Uterus (tissue), 2 donors: ENCODE results near the gene ATXN7L2.

Experiments
- POLR2A ChIP-seq, 2 donors: fragments of 450-650 bp; IDR thresholded peaks; one replicate each; pipeline ENCODE4 v1.6.1; 2016; ENCODE audit warnings: antibody characterized with exemption in 2 of 2, mild to moderate bottlenecking in 1 of 2, moderate library complexity in 1 of 2
- TF ChIP-seq, protein P1 (sequence below), 4 experiments: fragments of 200-600 bp in 2 of 4; fragments of 450-650 bp in 2 of 4; sonication (generic) in 2 of 4; IDR thresholded peaks; one replicate each; pipeline ENCODE4 v1.5.1; 2016 to 2019; ENCODE audit warnings: antibody characterized with exemption in 4 of 4, mild to moderate bottlenecking in 2 of 4, moderate library complexity in 1 of 4

DNA sequence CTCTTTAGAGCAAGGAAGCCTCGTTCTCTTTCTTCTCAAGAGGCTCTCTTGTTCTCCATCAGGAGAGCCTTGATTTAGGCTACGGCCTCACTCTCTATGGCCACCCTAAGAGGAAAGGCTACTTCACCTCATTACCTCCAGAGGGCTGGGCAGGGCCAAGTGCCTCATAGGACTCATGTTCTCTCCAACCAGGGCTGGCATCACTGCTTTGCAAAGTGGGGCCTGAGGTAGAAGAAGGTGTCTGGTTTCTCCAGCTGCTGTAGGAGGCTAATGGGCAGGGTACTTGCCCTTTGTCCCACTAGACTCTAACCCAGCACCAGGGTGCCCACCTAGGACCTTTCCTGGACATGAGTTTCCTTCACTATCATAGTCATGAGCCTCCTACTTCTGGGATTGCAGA lies 2.1 kb upstream of the ATXN7L2 start:
- TF ChIP-seq, protein P1, sequence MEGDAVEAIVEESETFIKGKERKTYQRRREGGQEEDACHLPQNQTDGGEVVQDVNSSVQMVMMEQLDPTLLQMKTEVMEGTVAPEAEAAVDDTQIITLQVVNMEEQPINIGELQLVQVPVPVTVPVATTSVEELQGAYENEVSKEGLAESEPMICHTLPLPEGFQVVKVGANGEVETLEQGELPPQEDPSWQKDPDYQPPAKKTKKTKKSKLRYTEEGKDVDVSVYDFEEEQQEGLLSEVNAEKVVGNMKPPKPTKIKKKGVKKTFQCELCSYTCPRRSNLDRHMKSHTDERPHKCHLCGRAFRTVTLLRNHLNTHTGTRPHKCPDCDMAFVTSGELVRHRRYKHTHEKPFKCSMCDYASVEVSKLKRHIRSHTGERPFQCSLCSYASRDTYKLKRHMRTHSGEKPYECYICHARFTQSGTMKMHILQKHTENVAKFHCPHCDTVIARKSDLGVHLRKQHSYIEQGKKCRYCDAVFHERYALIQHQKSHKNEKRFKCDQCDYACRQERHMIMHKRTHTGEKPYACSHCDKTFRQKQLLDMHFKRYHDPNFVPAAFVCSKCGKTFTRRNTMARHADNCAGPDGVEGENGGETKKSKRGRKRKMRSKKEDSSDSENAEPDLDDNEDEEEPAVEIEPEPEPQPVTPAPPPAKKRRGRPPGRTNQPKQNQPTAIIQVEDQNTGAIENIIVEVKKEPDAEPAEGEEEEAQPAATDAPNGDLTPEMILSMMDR (IDR thresholded peaks at IDR 0.05) = no peak
- no peak for TF ChIP-seq POLR2A (IDR thresholded peaks at IDR 0.05)
